Measurements from ENCODE around the gene USP34.

DNA sequence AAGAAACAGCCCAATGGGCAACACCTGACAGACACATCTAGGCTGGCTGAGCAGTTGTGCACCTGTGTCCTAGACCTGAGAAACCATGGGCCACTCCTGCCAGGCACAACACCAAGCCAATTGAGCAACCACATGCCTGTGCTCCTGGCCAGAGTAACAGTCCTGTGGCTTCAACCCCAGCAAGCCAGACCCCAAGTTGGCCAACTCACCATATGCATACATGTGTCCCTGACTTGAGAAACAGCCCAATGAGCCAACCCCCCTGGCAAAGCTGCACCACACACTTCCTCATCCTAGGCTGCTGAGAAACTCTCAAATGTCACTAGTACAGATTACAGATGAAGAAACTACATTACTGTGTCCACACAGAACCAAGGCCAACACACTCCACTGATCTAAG, 36.6 kb downstream of the USP34 start:
- TF ChIP-seq, protein P1, sequence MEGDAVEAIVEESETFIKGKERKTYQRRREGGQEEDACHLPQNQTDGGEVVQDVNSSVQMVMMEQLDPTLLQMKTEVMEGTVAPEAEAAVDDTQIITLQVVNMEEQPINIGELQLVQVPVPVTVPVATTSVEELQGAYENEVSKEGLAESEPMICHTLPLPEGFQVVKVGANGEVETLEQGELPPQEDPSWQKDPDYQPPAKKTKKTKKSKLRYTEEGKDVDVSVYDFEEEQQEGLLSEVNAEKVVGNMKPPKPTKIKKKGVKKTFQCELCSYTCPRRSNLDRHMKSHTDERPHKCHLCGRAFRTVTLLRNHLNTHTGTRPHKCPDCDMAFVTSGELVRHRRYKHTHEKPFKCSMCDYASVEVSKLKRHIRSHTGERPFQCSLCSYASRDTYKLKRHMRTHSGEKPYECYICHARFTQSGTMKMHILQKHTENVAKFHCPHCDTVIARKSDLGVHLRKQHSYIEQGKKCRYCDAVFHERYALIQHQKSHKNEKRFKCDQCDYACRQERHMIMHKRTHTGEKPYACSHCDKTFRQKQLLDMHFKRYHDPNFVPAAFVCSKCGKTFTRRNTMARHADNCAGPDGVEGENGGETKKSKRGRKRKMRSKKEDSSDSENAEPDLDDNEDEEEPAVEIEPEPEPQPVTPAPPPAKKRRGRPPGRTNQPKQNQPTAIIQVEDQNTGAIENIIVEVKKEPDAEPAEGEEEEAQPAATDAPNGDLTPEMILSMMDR (IDR thresholded peaks at IDR 0.05) = no peak
- no peak for TF ChIP-seq POLR2A (IDR thresholded peaks at IDR 0.05)
